ENCODE results near the gene PRAMEF5. TPM values are rescaled to one million over a fixed set of nuclear protein-coding genes. Genes with fewer than 3 reads are reported as not detected.
"Not testable (repeated sequence)": the region's sequence is repeated elsewhere in the genome, so short reads cannot be mapped to it uniquely, and the experiment has no call there.

Gene PRAMEF5
- total RNA-seq, 1 donor from 2014 or later: not detected

DNA sequence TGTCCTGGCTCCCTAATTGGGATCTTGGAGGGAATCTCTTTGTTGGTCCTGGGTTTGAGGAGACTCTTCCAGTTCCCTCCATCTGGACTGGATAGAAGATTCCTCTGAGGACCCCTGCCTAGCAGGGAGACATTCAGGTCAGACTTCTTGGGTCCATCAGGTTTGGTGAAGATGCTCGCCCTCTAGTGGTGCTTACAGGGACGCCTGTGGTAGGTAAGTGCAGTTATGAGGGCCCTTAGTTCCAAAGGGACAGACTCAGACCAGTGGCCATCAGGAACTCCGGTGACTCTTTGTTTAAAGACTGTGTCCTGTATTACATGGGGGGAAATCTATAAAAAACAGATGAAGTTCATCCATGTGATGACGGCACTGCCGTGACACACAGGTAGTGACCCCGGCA is 23.0 kb downstream of the PRAMEF5 start:
- DNase-seq: not testable (repeated sequence)

DNA sequence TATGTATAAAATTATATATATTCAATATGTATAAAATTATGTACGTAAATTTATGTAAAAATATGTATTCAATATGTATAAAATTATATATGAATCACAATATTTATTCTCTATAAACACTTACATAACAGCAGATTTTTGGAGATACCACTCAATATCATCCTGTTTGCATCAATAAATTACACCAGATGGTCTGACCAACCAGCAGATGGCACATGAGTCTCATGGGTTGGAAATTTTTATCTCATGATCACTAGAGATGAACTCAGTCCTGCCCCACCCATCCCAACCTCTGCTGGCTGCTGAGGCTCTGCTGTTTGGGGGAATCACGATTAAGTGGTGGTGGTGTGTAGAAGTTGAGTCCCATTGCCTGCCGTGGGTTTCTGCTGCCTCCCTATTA is 25.6 kb downstream of the PRAMEF5 start:
- not testable (repeated sequence) for DNase-seq

DNA sequence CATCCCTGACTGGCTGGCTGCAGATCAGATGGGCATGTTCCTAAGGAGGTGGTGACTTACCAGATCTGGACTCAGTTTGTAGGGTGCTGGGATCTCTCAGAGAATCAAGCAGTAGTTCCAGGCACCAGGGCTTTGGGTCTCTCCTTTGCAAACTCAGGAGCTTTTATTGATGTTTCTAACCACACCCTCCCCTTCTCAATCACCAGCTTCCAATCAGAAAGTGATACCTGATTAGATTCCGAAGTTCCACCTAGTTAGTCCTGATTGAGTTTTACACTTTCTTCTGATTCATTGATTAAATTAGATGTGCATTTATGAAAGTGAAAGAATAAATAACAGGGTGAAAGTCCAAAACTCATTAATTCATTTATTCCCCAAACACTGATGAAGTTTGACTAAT is 31.0 kb downstream of the PRAMEF5 start, which contains the start of gene PRAMEF8:
TSS of gene PRAMEF8 (minus strand) at position 101 of the 400 bp plus-strand sequence. CDS start 1,046 bp downstream, outside the sequence.
- DNase-seq: not testable (repeated sequence)

DNA sequence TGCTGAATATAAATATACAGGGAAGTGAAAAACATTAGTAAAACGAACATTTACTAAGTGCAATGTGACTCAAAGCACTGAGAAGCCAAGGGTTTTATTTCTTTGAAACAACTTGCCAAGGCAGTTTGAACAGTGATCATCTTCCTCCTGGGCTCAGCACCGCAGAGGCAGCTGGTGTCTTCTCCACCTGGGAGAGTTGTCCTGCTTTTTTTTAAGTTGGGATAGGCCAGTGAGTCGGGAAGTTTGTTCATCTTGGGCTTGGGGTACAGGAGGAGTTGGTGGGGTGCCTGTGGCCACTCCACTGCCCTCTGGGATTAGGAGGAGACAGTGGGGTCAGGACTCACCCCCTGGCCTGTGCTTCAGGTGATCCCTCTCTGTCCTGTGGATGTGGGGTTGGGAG is 35.0 kb downstream of the PRAMEF5 start:
- DNase-seq: not testable (repeated sequence)

DNA sequence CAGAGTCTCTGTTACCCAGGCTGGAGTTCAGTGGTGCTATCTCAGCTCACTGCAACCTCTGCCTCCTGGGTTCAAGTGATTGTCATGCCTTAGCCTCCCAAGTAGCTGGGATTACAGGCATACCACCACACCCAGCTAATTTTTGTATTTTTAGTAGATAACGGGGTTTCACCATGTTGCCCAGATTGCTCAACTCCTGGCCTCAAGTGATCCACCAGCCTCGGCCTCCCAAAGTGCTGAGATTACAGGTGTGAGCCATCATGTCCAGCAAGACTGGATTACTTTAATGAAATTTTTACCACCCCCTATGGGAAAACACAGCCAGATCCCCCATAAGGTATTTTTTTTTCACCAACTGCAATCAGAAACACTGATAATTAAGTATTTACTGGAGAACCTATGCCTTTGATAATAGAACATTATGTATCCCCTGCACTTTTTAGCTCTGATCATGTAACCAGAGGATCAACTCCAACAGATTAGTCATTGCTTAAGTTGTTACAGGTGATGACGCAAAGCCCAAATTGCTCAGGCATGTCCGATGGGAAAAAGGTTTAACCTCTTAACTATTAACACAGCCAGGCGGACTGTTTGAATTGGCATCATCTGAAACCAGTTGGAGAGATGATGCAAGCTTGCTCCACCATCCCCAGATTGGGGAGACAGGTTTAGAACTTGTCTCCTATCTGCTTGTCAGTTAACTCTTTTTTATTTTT is 43.4 kb downstream of the PRAMEF5 start:
- not testable (repeated sequence) for DNase-seq

DNA sequence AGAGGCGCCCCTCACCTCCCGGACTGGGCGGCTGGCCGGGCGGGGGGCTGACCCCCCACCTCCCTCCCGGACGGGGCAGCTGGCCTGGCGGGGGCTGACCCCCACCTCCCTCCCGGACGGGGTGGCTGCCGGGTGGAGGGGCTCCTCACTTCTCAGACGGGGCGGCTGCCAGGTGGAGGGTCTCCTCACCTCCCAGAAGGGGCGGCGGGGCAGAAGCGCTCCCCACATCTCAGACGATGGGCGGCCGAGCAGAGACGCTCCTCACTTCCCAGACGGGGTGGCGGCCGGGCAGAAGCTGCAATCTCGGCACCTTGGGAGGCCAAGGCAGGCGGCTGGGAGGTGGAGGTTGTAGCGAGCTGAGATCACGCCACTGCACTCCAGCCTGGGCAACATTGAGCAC is 44.7 kb downstream of the PRAMEF5 start:
- not testable (repeated sequence) for DNase-seq

DNA sequence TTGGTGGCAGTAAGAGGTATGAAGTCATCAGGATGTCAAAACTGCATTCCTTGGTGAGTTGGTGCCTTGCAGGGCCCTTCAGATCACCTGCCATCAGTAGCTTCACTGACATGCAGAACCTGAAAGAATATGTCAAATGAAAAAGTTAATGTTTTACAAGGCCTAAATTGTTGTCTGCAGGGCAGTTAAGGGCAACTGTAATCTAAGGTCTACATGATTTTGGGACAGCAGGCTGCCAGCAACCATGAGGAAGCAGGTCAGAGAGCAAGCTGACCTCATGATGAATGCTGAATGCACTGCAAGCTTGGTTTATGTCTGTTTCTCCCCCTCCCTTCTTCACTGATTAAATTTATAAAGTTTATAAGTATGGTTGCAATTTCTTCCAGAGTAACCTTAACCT is 48.2 kb downstream of the PRAMEF5 start:
- not testable (repeated sequence) for DNase-seq

DNA sequence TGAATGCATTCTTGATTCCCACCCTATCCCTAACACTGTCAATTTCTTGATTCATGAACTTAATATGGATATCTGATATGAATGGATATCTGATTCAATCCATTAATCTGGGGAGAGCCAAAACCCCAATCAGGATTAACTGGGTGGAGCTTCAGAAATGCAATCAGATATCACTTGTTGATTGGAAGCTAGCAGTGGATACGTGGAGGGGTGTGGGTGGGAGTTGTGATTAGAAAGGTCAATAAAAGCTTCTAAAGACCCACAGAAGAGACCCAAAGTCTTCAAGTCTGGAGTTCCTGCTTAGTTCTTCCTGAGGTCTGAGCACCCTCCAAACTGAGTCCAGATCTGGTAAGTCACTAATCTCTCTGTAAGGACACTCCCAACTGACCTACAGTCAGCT is 49.2 kb downstream of the PRAMEF5 start, which contains the start of gene PRAMEF33:
TSS of gene PRAMEF33 (plus strand) at position 301 of the 400 bp plus-strand sequence. CDS start 2,416 bp downstream, outside the sequence.
- not testable (repeated sequence) for DNase-seq

Small RNA genes lying within 50 kb of the gene (small RNA-seq; reads per million reads assigned to genes)
- gene RNU6-771P (ENCODE audit: low replicate concordance): not detected

Other genes with a start within 250 kb of the PRAMEF5 start
- not detected for gene PRAMEF27, start 197.6 kb upstream of the PRAMEF5 start, total RNA-seq
- gene HNRNPCL3, start 193.4 kb upstream of the PRAMEF5 start, total RNA-seq: not detected
- not detected for gene PRAMEF25, start 183.4 kb upstream of the PRAMEF5 start, total RNA-seq
- gene HNRNPCL2, start 137.3 kb upstream of the PRAMEF5 start, total RNA-seq: not detected
- not detected for gene PRAMEF26, start 98.2 kb upstream of the PRAMEF5 start, total RNA-seq
- not detected for gene HNRNPCL4, start 88.6 kb upstream of the PRAMEF5 start, total RNA-seq
- not detected for gene PRAMEF9, start 82.3 kb upstream of the PRAMEF5 start, total RNA-seq
- not detected for gene PRAMEF13, start 52.8 kb upstream of the PRAMEF5 start, total RNA-seq
- gene PRAMEF18, start 28.0 kb upstream of the PRAMEF5 start, total RNA-seq: not detected
- gene PRAMEF8, start 30.9 kb downstream of the PRAMEF5 start, total RNA-seq: not detected
- not detected for gene PRAMEF33, start 49.3 kb downstream of the PRAMEF5 start, total RNA-seq
- gene PRAMEF15, start 61.4 kb downstream of the PRAMEF5 start, total RNA-seq: not detected
- not detected for gene PRAMEF14, start 92.9 kb downstream of the PRAMEF5 start, total RNA-seq
- gene PRAMEF19, start 117.7 kb downstream of the PRAMEF5 start, total RNA-seq: not detected
- not detected for gene PRAMEF17, start 135.4 kb downstream of the PRAMEF5 start, total RNA-seq
- not detected for gene PRAMEF20, start 156.3 kb downstream of the PRAMEF5 start, total RNA-seq

Data from skin of body (tissue), 3 donors.